Measurements from ENCODE around the gene FBN2. TPM values are rescaled to one million over a fixed set of nuclear protein-coding genes. Genes with fewer than 3 reads are reported as not detected.

FBN2 gene
- polyA plus RNA-seq, 1 donor from 2014 or later = 1.6 TPM

DNA sequence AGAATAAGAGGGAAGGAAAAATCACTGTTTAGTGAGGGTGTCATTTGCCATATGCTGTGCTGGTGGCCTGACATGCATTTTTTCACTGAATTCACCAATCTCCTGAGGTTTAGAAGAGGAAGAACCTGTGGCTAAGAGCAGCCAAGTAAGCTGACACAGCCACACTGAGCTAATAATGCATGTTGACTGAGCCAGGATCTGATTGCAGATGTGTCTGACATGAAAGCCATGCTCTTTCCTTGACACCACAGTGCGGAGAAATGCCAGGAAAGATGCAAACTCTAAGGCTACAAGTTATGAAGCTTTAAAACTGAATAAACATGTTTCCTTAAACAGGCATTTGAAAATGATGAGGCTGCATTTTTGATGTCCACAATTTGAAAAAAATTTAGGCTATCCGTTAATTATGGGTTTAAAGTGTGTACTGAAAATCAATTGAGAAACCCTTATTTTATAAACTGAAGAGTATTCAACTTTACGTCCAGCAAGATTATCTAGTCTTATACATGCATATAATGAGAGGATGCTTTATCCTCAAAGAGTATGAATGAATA lies 208.6 kb downstream of the FBN2 start:
- Histone ChIP-seq H3K9me3 (ENCODE audit: low read length) (no peaks in the 10 kb centered on the region), H3K4me2 (ENCODE audit: low read length) (no peak overlapping the region), H3F3A (ENCODE audit: insufficient read depth, low read length, poor library complexity, severe bottlenecking) (no peaks in the 10 kb centered on the region), H3K9ac (ENCODE audit: low read length) (no peak overlapping the region), H4K20me1 (ENCODE audit: insufficient read depth) (no peaks in the 10 kb centered on the region), H3K9me2 (ENCODE audit: insufficient read depth, low read length) (no peaks in the 10 kb centered on the region), H3K36me3 (ENCODE audit: insufficient read depth, low read length) (no peaks in the 10 kb centered on the region), H3K79me2 (replicated peaks; ENCODE audit: insufficient read depth, low read length) (no peaks in the 10 kb centered on the region), H3K4me3 (ENCODE audit: low read length) (no peak overlapping the region), H2AFZ (ENCODE audit: low read depth, low read length) (no peak overlapping the region), H3K27ac (ENCODE audit: low read length) (no peak overlapping the region), H3K27me3 (ENCODE audit: insufficient read depth, low read depth, low read length) (no peaks in the 10 kb centered on the region)
- TF ChIP-seq POLR2AphosphoS5 (IDR thresholded peaks at IDR 0.05) (no peak), EZH2 (IDR thresholded peaks at IDR 0.05; ENCODE audit: borderline replicate concordance, insufficient read depth, low read length, poor library complexity, severe bottlenecking) (no peak), EP300 (conservative IDR thresholded peaks at IDR 0.05; ENCODE audit: poor library complexity, severe bottlenecking) (no peak), MXI1 (conservative IDR thresholded peaks at IDR 0.05; ENCODE audit: poor library complexity, severe bottlenecking) (no peak), SMC3 (conservative IDR thresholded peaks at IDR 0.05; ENCODE audit: poor library complexity) (no peak), RAD21 (conservative IDR thresholded peaks at IDR 0.05) (no peak), TAF1 (IDR thresholded peaks at IDR 0.05; ENCODE audit: low read depth) (no peak)
- TF ChIP-seq, protein P1, sequence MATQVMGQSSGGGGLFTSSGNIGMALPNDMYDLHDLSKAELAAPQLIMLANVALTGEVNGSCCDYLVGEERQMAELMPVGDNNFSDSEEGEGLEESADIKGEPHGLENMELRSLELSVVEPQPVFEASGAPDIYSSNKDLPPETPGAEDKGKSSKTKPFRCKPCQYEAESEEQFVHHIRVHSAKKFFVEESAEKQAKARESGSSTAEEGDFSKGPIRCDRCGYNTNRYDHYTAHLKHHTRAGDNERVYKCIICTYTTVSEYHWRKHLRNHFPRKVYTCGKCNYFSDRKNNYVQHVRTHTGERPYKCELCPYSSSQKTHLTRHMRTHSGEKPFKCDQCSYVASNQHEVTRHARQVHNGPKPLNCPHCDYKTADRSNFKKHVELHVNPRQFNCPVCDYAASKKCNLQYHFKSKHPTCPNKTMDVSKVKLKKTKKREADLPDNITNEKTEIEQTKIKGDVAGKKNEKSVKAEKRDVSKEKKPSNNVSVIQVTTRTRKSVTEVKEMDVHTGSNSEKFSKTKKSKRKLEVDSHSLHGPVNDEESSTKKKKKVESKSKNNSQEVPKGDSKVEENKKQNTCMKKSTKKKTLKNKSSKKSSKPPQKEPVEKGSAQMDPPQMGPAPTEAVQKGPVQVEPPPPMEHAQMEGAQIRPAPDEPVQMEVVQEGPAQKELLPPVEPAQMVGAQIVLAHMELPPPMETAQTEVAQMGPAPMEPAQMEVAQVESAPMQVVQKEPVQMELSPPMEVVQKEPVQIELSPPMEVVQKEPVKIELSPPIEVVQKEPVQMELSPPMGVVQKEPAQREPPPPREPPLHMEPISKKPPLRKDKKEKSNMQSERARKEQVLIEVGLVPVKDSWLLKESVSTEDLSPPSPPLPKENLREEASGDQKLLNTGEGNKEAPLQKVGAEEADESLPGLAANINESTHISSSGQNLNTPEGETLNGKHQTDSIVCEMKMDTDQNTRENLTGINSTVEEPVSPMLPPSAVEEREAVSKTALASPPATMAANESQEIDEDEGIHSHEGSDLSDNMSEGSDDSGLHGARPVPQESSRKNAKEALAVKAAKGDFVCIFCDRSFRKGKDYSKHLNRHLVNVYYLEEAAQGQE (IDR thresholded peaks at IDR 0.05; ENCODE audit: borderline replicate concordance) = no peak
- TF ChIP-seq, protein P2, sequence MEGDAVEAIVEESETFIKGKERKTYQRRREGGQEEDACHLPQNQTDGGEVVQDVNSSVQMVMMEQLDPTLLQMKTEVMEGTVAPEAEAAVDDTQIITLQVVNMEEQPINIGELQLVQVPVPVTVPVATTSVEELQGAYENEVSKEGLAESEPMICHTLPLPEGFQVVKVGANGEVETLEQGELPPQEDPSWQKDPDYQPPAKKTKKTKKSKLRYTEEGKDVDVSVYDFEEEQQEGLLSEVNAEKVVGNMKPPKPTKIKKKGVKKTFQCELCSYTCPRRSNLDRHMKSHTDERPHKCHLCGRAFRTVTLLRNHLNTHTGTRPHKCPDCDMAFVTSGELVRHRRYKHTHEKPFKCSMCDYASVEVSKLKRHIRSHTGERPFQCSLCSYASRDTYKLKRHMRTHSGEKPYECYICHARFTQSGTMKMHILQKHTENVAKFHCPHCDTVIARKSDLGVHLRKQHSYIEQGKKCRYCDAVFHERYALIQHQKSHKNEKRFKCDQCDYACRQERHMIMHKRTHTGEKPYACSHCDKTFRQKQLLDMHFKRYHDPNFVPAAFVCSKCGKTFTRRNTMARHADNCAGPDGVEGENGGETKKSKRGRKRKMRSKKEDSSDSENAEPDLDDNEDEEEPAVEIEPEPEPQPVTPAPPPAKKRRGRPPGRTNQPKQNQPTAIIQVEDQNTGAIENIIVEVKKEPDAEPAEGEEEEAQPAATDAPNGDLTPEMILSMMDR (IDR thresholded peaks at IDR 0.05; ENCODE audit: poor library complexity, severe bottlenecking) = no peak

DNA sequence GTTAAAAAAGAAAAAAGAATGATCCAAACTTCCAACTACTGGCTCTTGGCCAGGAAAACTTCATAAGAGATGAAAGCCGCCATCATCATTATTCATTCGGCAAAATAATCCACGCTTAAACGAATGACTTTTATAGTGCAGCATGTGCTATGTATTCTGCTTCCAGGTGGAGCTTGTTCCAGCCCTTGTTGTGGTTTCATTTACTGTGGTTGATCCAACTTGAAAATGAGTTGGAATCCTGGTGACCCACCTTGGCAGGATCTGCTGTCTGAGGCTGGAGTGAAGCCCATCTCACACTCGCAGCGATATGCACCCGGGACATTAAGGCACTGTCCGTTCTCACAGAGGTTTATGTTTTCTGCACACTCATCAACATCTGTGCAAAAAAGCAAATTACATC lies 209.6 kb downstream of the FBN2 start:
- H3K4me2 ChIP-seq (ENCODE audit: low read length) = no peak overlapping the region
- no peak overlapping the region for H3K4me3 ChIP-seq (ENCODE audit: low read length)
- H3K9me2 ChIP-seq (ENCODE audit: insufficient read depth, low read length) = no peaks in the 10 kb centered on the region
- no peak overlapping the region for H2AFZ ChIP-seq (ENCODE audit: low read depth, low read length)
- H3K36me3 ChIP-seq (ENCODE audit: insufficient read depth, low read length) = no peaks in the 10 kb centered on the region
- no peaks in the 10 kb centered on the region for H3K9me3 ChIP-seq (ENCODE audit: low read length)
- H3K9ac ChIP-seq (ENCODE audit: low read length) = no peak overlapping the region
- no peak overlapping the region for H3K27ac ChIP-seq (ENCODE audit: low read length)
- H4K20me1 ChIP-seq (ENCODE audit: insufficient read depth) = no peaks in the 10 kb centered on the region
- TF ChIP-seq POLR2AphosphoS5 (IDR thresholded peaks at IDR 0.05) (no peak), RAD21 (conservative IDR thresholded peaks at IDR 0.05) (no peak), EP300 (conservative IDR thresholded peaks at IDR 0.05; ENCODE audit: poor library complexity, severe bottlenecking) (no peak), SMC3 (conservative IDR thresholded peaks at IDR 0.05; ENCODE audit: poor library complexity) (no peak), TAF1 (IDR thresholded peaks at IDR 0.05; ENCODE audit: low read depth) (no peak), EZH2 (IDR thresholded peaks at IDR 0.05; ENCODE audit: borderline replicate concordance, insufficient read depth, low read length, poor library complexity, severe bottlenecking) (no peak), MXI1 (conservative IDR thresholded peaks at IDR 0.05; ENCODE audit: poor library complexity, severe bottlenecking) (no peak)
- TF ChIP-seq, protein P1 (IDR thresholded peaks at IDR 0.05; ENCODE audit: borderline replicate concordance) = no peak
- TF ChIP-seq, protein P2 (IDR thresholded peaks at IDR 0.05; ENCODE audit: poor library complexity, severe bottlenecking) = no peak
- H3K79me2 ChIP-seq (replicated peaks; ENCODE audit: insufficient read depth, low read length) = no peaks in the 10 kb centered on the region
- no peaks in the 10 kb centered on the region for H3F3A ChIP-seq (ENCODE audit: insufficient read depth, low read length, poor library complexity, severe bottlenecking)
- H3K27me3 ChIP-seq (ENCODE audit: insufficient read depth, low read depth, low read length) = no peaks in the 10 kb centered on the region
